HS-5 (cell line): ENCODE results near the gene SLC35E4.
"Not testable (repeated sequence)": the region's sequence is repeated elsewhere in the genome, so short reads cannot be mapped to it uniquely, and the experiment has no call there.

ENCODE experiments used
- DNase-seq: peaks from one replicate; pipeline ENCODE4 v3.0.0-alpha.2; 2012; ENCODE audit warnings: low read depth

SLC35E4 gene

GRCh38 chr22:30652852-30653251, 17.3 kb downstream of the SLC35E4 start:
- DNase-seq, result no peak

GRCh38 chr22:30654361-30654760, 18.8 kb downstream of the SLC35E4 start:
- no peak for DNase-seq

GRCh38 chr22:30655532-30655931, 20.0 kb downstream of the SLC35E4 start:
- no peak for DNase-seq

GRCh38 chr22:30662040-30662439, 26.5 kb downstream of the SLC35E4 start:
- DNase-seq, result no peak

GRCh38 chr22:30664798-30665197, 29.2 kb downstream of the SLC35E4 start:
- no peak for DNase-seq

- no peak for DNase-seq
Observed at GRCh38 chr22:30665266-30665665, 29.7 kb downstream of the SLC35E4 start.

- no peak for DNase-seq
Observed at GRCh38 chr22:30665786-30666185, 30.2 kb downstream of the SLC35E4 start.

GRCh38 chr22:30667107-30667493, 31.5 kb downstream of the SLC35E4 start:
- DNase-seq, result no peak

- peak; percentile 73 for DNase-seq
Observed at GRCh38 chr22:30667494-30668385, 32.2 kb downstream of the SLC35E4 start, which contains the start of gene DUSP18. Gene DUSP18, minus strand, starts transcription at chr22:30667875. Its CDS starts 3,872 bp downstream, at chr22:30664003.

GRCh38 chr22:30668386-30668710, 32.8 kb downstream of the SLC35E4 start:
- DNase-seq, result no peak

- DNase-seq, result no peak
Observed at GRCh38 chr22:30671071-30671470, 35.5 kb downstream of the SLC35E4 start.

GRCh38 chr22:30673136-30673535, 37.6 kb downstream of the SLC35E4 start:
- DNase-seq, result no peak

- DNase-seq, result no peak
Observed at GRCh38 chr22:30674482-30674881, 38.9 kb downstream of the SLC35E4 start.

- DNase-seq, result no peak
Observed at GRCh38 chr22:30675436-30675835, 39.9 kb downstream of the SLC35E4 start.

GRCh38 chr22:30676565-30676964, 41.0 kb downstream of the SLC35E4 start:
- DNase-seq, result not testable (repeated sequence)

- DNase-seq, result not testable (repeated sequence)
Observed at GRCh38 chr22:30679895-30680690, 44.5 kb downstream of the SLC35E4 start.

GRCh38 chr22:30680991-30681770, 45.6 kb downstream of the SLC35E4 start:
- DNase-seq, result no peak

- no peak for DNase-seq
Observed at GRCh38 chr22:30681831-30682230, 46.2 kb downstream of the SLC35E4 start.

- DNase-seq, result no peak
Observed at GRCh38 chr22:30685178-30685577, 49.6 kb downstream of the SLC35E4 start.

GRCh38 chr22:30687358-30687757, 51.8 kb downstream of the SLC35E4 start:
- DNase-seq, result no peak

GRCh38 chr22:30689622-30690021, 54.0 kb downstream of the SLC35E4 start:
- no peak for DNase-seq

GRCh38 chr22:30691204-30691603, 55.6 kb downstream of the SLC35E4 start:
- DNase-seq, result no peak
